T-helper 2 cell treated with Interferon-gamma antibody and Interleukin-4, amounts not matched to agents 5 μg/mL and 100 μg/mL, for 36 hours (primary cell): ENCODE results near the gene KLHL22.

Experiments
- DNase-seq: peaks from one replicate; pipeline ENCODE4 v3.0.0; 2021; ENCODE audit warnings: low spot score
- H3K27ac Mint-ChIP-seq: one replicate; pipeline ENCODE4 v1.8.0; 2021; ENCODE audit warnings: mild to moderate bottlenecking, mixed read lengths
- H3K27me3 Mint-ChIP-seq: one replicate; pipeline ENCODE4 v1.8.0; 2021; ENCODE audit warnings: low read depth, mixed read lengths
- H3K36me3 Mint-ChIP-seq: one replicate; pipeline ENCODE4 v1.8.0; 2021; ENCODE audit warnings: low read depth, mixed read lengths
- H3K4me1 Mint-ChIP-seq: one replicate; pipeline ENCODE4 v1.8.0; 2021; ENCODE audit warnings: low read depth, mixed read lengths
- H3K4me3 Mint-ChIP-seq: one replicate; pipeline ENCODE4 v1.8.0; 2022; ENCODE audit warnings: mild to moderate bottlenecking, moderate library complexity, mixed read lengths
- H3K9me3 Mint-ChIP-seq: one replicate; pipeline ENCODE4 v1.8.0; 2021; ENCODE audit warnings: mixed read lengths

The KLHL22 gene

GRCh38 chr22:20427945-20428417 lies 67.6 kb downstream of the KLHL22 start:
- Mint-ChIP-seq H3K9me3 (no peaks in the 10 kb centered on the region), H3K27me3 (peaks cover 55% of the 10 kb centered on the region), H3K27ac (no peak overlapping the region), H3K4me1 (peaks cover 6% of the 10 kb centered on the region), H3K4me3 (no peak overlapping the region), H3K36me3 (peaks cover 4% of the 10 kb centered on the region)
- no peak for DNase-seq

- Mint-ChIP-seq H3K4me1 (peaks cover 6% of the 10 kb centered on the region), H3K9me3 (no peaks in the 10 kb centered on the region), H3K36me3 (peaks cover 3% of the 10 kb centered on the region), H3K27me3 (peaks cover 48% of the 10 kb centered on the region), H3K27ac (no peak overlapping the region), H3K4me3 (peak overlapping the region; percentile 26)
- DNase-seq = no peak
Measured at GRCh38 chr22:20427104-20427944, 68.3 kb downstream of the KLHL22 start.

DNA sequence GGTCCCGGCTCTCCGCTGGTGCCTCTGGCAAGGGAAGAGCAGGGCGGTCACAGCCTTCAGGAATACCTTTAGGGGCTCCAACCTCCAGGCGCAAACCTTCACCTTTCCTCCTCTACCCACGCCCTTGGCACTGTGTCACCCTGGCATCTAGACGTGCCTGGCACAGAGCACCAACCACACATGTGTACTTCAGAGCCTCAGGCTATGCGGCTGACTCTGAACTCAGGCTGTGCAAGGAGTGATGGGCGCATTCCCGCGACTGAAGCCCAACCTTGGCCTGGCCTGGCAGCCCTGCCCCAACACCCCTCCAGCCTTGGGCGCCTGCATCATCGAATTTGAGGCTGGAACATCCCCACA lies 69.4 kb downstream of the KLHL22 start:
- Mint-ChIP-seq H3K27me3 (peaks cover 42% of the 10 kb centered on the region), H3K4me3 (peak overlapping the region; percentile 3), H3K9me3 (no peaks in the 10 kb centered on the region), H3K4me1 (peaks cover 4% of the 10 kb centered on the region), H3K36me3 (peaks cover 3% of the 10 kb centered on the region), H3K27ac (no peak overlapping the region)
- no peak for DNase-seq

DNA sequence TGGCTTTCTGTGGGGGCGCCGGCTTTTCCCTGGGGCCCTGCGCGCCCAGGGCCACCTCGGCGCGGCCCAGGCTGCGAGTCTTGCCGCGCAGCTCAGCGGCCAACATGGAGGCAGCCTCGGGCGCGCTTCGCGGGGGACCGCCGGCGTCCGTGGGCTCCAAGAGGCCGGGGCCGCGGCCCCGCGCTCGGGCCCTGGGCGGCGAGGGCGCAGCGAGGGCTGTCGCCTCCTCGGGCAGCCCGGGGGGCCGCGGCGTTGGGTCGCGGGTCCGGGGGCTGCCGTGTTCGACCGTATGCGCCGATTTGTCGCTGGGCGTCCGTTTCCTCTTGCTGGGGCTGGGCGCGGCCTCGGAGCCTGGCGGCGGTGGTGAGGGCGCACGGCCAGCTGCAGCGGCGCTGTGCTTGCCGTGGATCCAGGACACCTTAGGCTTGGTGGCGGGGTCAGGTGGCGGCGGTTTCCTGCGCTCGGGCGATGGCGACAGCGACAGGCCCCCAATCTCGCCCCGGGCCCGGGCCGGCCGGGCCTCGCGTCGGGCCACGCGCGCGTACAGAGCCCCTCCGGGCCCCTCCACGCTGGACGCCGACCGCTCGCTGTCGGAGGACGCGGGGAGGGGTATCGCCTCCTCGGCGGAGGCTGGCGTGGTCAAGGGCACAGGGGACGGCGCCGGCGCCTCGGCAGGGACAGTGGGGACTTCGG lies 69.9 kb downstream of the KLHL22 start:
- no peak for DNase-seq
- H3K27me3 Mint-ChIP-seq = peaks cover 40% of the 10 kb centered on the region
- no peak overlapping the region for H3K27ac Mint-ChIP-seq
- no peak overlapping the region for H3K4me3 Mint-ChIP-seq
- peaks cover 4% of the 10 kb centered on the region for H3K4me1 Mint-ChIP-seq
- no peaks in the 10 kb centered on the region for H3K9me3 Mint-ChIP-seq
- peaks cover 3% of the 10 kb centered on the region for H3K36me3 Mint-ChIP-seq

DNA sequence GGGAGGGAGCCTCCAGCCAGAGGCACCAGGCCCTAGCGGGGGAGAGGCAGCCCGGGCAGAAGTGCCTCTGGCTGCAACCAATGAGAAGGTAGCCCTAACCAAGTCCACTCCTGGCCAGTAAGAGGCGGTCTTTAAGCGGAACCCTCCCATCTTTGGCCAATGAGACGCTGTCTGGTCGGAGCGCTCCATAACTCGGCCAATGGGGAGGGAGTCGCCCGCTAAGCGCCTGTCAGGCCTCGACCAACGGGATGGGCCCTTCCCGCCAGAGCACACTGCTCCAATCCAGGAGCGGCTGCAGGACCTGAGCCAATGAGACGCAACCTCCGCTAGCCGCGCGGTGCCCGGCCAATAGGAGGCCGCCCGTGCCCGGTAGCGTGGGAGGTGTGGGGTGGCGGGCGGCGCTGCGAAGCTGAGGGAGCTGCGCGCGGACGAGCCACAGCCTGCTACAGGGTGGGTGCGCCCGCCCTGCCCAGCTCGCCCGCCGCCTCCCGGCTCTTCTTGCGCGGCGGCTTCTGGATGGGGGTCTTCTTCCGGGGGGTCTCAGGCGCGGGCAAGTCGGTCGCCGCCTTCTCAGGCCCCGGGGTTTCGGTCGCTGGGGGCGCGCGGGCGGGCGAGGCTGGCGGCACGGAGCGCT lies 70.5 kb downstream of the KLHL22 start:
- no peak overlapping the region for H3K27ac Mint-ChIP-seq
- peak overlapping the region; percentile 49 for H3K4me3 Mint-ChIP-seq
- H3K27me3 Mint-ChIP-seq = peaks cover 35% of the 10 kb centered on the region
- DNase-seq = no peak
- no peaks in the 10 kb centered on the region for H3K9me3 Mint-ChIP-seq
- H3K36me3 Mint-ChIP-seq = peaks cover 3% of the 10 kb centered on the region
- H3K4me1 Mint-ChIP-seq = peaks cover 4% of the 10 kb centered on the region

GRCh38 chr22:20424568-20424931 lies 71.0 kb downstream of the KLHL22 start:
- H3K4me3 Mint-ChIP-seq = no peak overlapping the region

DNA sequence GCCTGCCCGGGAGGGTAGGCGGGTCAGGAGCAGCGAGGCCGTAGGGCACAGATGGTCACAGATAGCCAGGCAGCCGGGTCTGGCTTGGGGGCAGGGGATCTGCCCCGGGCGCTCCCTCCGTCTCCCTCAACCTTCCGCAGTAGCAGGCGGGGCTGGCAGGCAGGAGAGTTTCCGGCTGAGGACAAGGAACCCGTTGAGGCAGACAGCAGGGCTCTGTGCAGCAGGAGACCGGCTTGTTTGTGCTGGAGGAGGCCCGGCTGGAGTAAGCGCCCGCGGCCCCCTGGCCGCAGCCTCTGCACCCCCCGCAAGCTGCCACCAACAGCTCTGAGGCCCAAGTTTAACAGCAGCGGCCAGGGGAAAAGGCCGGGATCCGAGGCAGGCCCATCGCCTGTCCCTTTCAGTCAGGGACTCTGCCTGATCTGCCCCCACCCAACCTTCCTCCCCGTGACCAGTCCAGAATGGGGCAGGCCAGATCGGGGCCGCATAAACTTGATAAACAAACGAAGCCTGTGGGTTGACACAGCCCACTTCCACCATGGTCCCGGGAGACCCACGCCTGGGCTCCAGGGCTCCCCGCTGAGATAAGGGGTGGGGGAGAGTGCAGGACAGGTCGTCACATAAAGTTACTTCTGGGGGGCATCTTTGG lies 71.6 kb downstream of the KLHL22 start:
- H3K27ac Mint-ChIP-seq = no peak overlapping the region
- no peaks in the 10 kb centered on the region for H3K9me3 Mint-ChIP-seq
- peaks cover 34% of the 10 kb centered on the region for H3K27me3 Mint-ChIP-seq
- no peak for DNase-seq
- peaks cover 3% of the 10 kb centered on the region for H3K4me1 Mint-ChIP-seq
- peaks cover 2% of the 10 kb centered on the region for H3K36me3 Mint-ChIP-seq
- H3K4me3 Mint-ChIP-seq = no peak overlapping the region

More at GRCh38 chr22:20424568-20424931, 71.0 kb downstream of the KLHL22 start:
- H3K36me3 Mint-ChIP-seq = peaks cover 3% of the 10 kb centered on the region
- peaks cover 35% of the 10 kb centered on the region for H3K27me3 Mint-ChIP-seq
- DNase-seq = no peak
- no peak overlapping the region for H3K27ac Mint-ChIP-seq
- H3K4me1 Mint-ChIP-seq = peaks cover 4% of the 10 kb centered on the region
- no peaks in the 10 kb centered on the region for H3K9me3 Mint-ChIP-seq

- Mint-ChIP-seq H3K27me3 (peaks cover 27% of the 10 kb centered on the region), H3K36me3 (peaks cover 1% of the 10 kb centered on the region), H3K9me3 (no peaks in the 10 kb centered on the region), H3K4me3 (no peak overlapping the region), H3K4me1 (peaks cover 2% of the 10 kb centered on the region), H3K27ac (no peak overlapping the region)
- DNase-seq = no peak
Measured at GRCh38 chr22:20423008-20423905, 72.3 kb downstream of the KLHL22 start.

- Mint-ChIP-seq H3K27ac (no peak overlapping the region), H3K4me1 (peaks cover 2% of the 10 kb centered on the region), H3K4me3 (no peak overlapping the region), H3K36me3 (peaks cover 1% of the 10 kb centered on the region), H3K9me3 (no peaks in the 10 kb centered on the region), H3K27me3 (peaks cover 22% of the 10 kb centered on the region)
- no peak for DNase-seq
Measured at GRCh38 chr22:20422271-20423007, 73.2 kb downstream of the KLHL22 start.

GRCh38 chr22:20421507-20421874 lies 74.1 kb downstream of the KLHL22 start:
- Mint-ChIP-seq H3K4me1 (peaks cover 2% of the 10 kb centered on the region), H3K27ac (no peak overlapping the region), H3K9me3 (no peaks in the 10 kb centered on the region), H3K36me3 (peaks cover 1% of the 10 kb centered on the region), H3K4me3 (no peak overlapping the region), H3K27me3 (peaks cover 13% of the 10 kb centered on the region)
- no peak for DNase-seq

DNA sequence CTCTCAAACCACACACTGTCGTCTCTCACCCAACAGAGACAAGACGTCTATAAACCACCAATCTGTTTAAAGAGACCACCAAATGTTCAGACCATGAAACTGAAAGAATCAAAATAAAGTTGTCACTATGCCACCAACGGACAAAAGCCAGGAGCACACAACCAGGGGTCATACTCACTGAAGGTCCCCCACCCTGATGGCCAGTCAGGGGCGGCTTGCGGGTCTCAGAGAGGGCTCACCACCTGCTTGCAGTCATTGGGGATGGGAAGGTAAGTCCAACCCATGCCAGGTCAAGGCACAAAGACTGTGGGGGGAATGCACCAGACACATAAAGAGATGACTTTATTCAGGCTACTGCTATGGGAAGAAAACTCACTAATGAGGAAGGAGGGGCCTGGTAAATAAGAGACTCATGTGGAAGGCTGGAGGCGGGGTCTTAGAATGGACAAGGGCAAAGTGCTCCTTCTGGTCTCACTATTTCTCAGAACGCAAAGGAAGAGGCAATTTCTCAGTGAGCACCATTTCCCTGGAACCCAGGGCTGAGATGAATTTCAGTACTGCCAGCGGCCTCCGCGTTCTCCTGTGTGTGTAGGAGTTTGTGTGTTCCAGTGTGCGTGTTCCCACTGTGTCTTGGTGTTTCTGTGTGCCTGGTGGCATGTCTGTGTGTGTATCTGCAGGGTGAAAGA lies 75.3 kb downstream of the KLHL22 start:
- Mint-ChIP-seq H3K4me3 (no peak overlapping the region), H3K27me3 (peaks cover 17% of the 10 kb centered on the region), H3K9me3 (no peaks in the 10 kb centered on the region), H3K27ac (no peak overlapping the region), H3K36me3 (peaks cover 1% of the 10 kb centered on the region), H3K4me1 (peaks cover 2% of the 10 kb centered on the region)
- DNase-seq = no peak

- DNase-seq = no peak
- Mint-ChIP-seq H3K27me3 (peaks cover 15% of the 10 kb centered on the region), H3K4me1 (peaks cover 2% of the 10 kb centered on the region), H3K4me3 (no peak overlapping the region), H3K36me3 (peaks cover 1% of the 10 kb centered on the region), H3K27ac (no peak overlapping the region), H3K9me3 (no peaks in the 10 kb centered on the region)
Measured at GRCh38 chr22:20419664-20419951, 76.0 kb downstream of the KLHL22 start.
